Muscle of back (tissue), 11 donors: ENCODE results near the gene VWA5B2. TPM values are rescaled to one million over a fixed set of nuclear protein-coding genes. Genes with fewer than 3 reads are reported as not detected.

Source experiments
- DNase-seq, 3 donors: peaks; one replicate each; pipeline versions ENCODE4 v3.0.0 to v3.0.0-alpha.2; 2013
- polyA plus RNA-seq, 10 donors: library from polyadenylated mRNA; unstranded; fragments of 120-200 nt; gene quantifications; one replicate each; pipeline ENCODE4 v1.2.1, GENCODE V29; 2013; ENCODE audit not compliant: insufficient read length in 10 of 10

Gene VWA5B2
- polyA plus RNA-seq, 10 donors = 0.24 to 0.84 (median 0.48) TPM; not detected in 1

- DNase-seq = no peak
These were observed 5.4 kb upstream of the VWA5B2 start for GRCh38 chr3:184223946-184224345.

- DNase-seq = peak in 1 of 3 donors; percentile 11
These were observed 1.9 kb upstream of the VWA5B2 start for GRCh38 chr3:184227481-184227935.

- no peak for DNase-seq
These were observed 828 bp upstream of the VWA5B2 start for GRCh38 chr3:184228376-184229137.

GRCh38 chr3:184230081-184230602 is 757 bp downstream of the VWA5B2 start:
- DNase-seq = peak in 1 of 3 donors; percentile 7

GRCh38 chr3:184230603-184231528 is 1.5 kb downstream of the VWA5B2 start:
- DNase-seq = peak in 1 of 3 donors; percentile 7

GRCh38 chr3:184231671-184232070 is 2.3 kb downstream of the VWA5B2 start:
- no peak for DNase-seq

GRCh38 chr3:184233127-184233843 is 3.9 kb downstream of the VWA5B2 start:
- no peak for DNase-seq

GRCh38 chr3:184234224-184234623 is 4.8 kb downstream of the VWA5B2 start:
- no peak for DNase-seq

- no peak for DNase-seq
These were observed 5.4 kb downstream of the VWA5B2 start for GRCh38 chr3:184234671-184235380.

GRCh38 chr3:184235381-184236032 is 6.1 kb downstream of the VWA5B2 start:
- no peak for DNase-seq

GRCh38 chr3:184236033-184236410 is 6.6 kb downstream of the VWA5B2 start:
- DNase-seq = no peak

GRCh38 chr3:184236636-184237035 is 7.3 kb downstream of the VWA5B2 start:
- DNase-seq = no peak

- DNase-seq = no peak
These were observed 7.8 kb downstream of the VWA5B2 start for GRCh38 chr3:184237211-184237610.

- DNase-seq = no peak
These were observed 8.4 kb downstream of the VWA5B2 start for GRCh38 chr3:184237807-184238206.

- no peak for DNase-seq
These were observed 8.9 kb downstream of the VWA5B2 start for GRCh38 chr3:184238246-184238818.

GRCh38 chr3:184239221-184239620 is 9.8 kb downstream of the VWA5B2 start:
- no peak for DNase-seq

- DNase-seq = no peak
These were observed 10.3 kb downstream of the VWA5B2 start for GRCh38 chr3:184239708-184240107.

GRCh38 chr3:184240384-184241140 is 11.2 kb downstream of the VWA5B2 start:
- DNase-seq = peak in 2 of 3 donors; percentile 40 to 60

GRCh38 chr3:184241141-184241446 is 11.7 kb downstream of the VWA5B2 start:
- no peak for DNase-seq
